ENCODE measurements around the gene AOC3.

AOC3 gene

DNA sequence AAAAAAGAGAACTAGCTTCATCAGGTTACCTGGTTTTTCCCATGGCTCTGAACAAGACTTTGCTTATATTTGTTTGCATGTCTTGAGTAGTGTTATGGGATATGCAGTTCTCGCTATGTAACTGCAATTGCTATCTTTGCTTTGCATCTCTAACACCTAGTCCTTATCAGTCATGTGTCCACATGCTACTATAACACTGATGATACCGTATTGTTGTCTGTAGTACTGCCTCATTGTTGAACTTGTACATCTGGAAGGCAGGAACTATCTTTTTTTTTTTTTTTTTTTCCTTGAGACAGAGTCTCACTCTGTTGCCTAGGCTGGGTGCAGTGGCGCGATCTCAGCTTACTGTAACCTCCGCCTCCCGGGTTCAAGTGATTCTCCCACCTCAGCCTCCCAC, 15.3 kb upstream of the AOC3 start:
- peaks cover 44% of the 10 kb centered on the region for H3K36me3 ChIP-seq (replicated peaks)
- no peak overlapping the region for H3K27ac ChIP-seq
- no peaks in the 10 kb centered on the region for H3K27me3 ChIP-seq (replicated peaks)
- in situ Hi-C loops (cut with HindIII; ENCODE audit: low pct_ligation_motif_present, low sequenced_read_pairs) = no loop called here
- DNase-seq = no peak
- TF ChIP-seq, protein P1, sequence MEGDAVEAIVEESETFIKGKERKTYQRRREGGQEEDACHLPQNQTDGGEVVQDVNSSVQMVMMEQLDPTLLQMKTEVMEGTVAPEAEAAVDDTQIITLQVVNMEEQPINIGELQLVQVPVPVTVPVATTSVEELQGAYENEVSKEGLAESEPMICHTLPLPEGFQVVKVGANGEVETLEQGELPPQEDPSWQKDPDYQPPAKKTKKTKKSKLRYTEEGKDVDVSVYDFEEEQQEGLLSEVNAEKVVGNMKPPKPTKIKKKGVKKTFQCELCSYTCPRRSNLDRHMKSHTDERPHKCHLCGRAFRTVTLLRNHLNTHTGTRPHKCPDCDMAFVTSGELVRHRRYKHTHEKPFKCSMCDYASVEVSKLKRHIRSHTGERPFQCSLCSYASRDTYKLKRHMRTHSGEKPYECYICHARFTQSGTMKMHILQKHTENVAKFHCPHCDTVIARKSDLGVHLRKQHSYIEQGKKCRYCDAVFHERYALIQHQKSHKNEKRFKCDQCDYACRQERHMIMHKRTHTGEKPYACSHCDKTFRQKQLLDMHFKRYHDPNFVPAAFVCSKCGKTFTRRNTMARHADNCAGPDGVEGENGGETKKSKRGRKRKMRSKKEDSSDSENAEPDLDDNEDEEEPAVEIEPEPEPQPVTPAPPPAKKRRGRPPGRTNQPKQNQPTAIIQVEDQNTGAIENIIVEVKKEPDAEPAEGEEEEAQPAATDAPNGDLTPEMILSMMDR (IDR thresholded peaks at IDR 0.05; ENCODE audit: low read depth, low read length, missing control alignments) = no peak
- no peak overlapping the region for H3K4me3 ChIP-seq (ENCODE audit: low read depth, low read length)

DNA sequence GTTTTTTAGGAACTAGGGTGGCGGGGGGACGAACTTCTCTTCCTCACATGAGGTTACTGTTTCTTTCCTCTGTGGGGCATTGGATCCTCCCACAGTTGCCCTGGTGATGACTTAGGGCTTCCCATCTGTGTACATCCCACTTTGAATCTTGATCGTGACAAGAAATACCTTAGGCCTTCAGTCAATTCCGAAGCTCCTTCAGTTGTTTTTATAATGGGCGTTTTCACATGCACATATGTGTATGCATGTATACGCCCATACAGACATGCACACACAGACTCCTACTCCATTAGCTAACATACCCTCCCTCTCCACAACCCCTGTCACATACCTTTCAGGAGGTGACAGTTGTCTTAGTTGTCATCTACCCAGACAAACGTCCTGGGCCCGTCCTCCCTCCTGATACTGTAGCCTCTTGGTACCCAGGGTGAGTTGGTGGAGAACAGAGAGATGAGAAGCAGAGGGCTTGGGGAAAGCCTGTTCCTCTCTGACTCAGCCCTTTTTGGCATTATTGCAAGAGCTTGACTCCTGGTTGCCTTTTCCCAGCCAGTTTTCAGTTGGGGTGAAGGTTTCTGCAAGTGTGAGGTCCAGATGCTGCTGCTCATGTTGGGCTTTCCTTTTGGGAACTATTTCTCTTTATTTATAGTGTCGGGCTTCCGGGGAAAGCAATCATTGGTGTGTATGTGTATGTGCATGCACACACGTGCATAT, 8.9 kb upstream of the AOC3 start:
- TF ChIP-seq, protein P1 (IDR thresholded peaks at IDR 0.05; ENCODE audit: low read depth, low read length, missing control alignments) = no peak
- DNase-seq = no peak
- no peaks in the 10 kb centered on the region for H3K27me3 ChIP-seq (replicated peaks)
- in situ Hi-C loops (cut with HindIII; ENCODE audit: low pct_ligation_motif_present, low sequenced_read_pairs) = no loop called here
- peaks cover 77% of the 10 kb centered on the region for H3K36me3 ChIP-seq (replicated peaks)
- H3K4me3 ChIP-seq (ENCODE audit: low read depth, low read length) = no peak overlapping the region
- H3K27ac ChIP-seq = no peak overlapping the region

DNA sequence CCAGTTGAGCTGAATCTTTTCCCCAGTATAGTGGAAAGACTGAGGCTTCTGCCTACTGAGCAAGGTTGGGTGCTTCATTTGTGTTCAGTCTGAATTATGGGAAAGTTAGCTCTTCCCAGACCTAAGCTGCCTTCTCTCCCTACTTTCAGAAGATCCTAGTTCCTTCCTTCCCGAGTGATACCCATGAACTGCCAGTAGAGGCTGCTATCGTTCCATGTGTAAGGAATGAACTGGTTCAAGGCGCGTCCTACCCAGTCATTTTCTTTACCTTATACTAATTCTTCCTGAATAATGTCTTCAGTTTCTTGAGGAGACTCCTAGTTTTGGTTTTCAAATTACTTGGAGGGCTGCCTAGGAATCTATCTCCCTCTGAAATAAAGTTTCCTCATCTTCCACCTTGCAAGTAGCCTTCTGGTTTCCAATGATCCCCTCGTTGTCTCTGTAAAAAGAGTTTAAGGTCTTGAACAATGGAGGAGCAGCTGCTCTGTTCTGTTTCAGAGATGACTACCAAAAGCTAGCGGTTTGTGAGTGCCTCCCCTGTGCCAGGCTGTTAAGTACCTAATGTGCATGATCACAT, 7.6 kb upstream of the AOC3 start:
- H3K27ac ChIP-seq = no peak overlapping the region
- TF ChIP-seq, protein P1 (IDR thresholded peaks at IDR 0.05; ENCODE audit: low read depth, low read length, missing control alignments) = peak; percentile 99
- H3K4me3 ChIP-seq (ENCODE audit: low read depth, low read length) = no peak overlapping the region
- peaks cover 67% of the 10 kb centered on the region for H3K36me3 ChIP-seq (replicated peaks)
- DNase-seq = peak; percentile 39
- H3K27me3 ChIP-seq (replicated peaks) = no peaks in the 10 kb centered on the region
- in situ Hi-C loops (cut with HindIII; ENCODE audit: low pct_ligation_motif_present, low sequenced_read_pairs) = no loop called here

DNA sequence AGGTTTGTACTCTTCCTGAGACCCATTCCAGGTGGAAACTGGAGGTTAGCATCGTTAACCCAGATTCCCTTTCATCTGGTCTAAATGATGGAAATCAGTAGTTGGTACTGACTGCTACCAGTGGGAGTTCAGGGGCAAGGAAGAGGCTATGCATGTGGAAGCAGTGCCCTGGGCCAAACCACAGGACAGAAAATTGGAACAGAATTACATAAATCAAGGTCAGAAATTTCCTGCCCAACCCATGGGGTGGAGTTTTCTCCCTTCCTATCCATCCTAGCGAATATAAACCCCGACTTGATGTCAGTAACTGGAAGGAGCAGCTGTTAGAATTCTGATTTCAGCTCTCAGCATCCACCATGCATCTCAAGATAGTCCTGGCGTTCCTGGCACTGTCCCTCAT, 6.7 kb upstream of the AOC3 start, which contains the start of gene AOC2:
Gene AOC2, plus strand, starts transcription at position 310 of the 400 bp plus-strand sequence. Its CDS starts 47 bp downstream, at position 357.
- H3K27me3 ChIP-seq (replicated peaks) = no peaks in the 10 kb centered on the region
- H3K36me3 ChIP-seq (replicated peaks) = peaks cover 59% of the 10 kb centered on the region
- TF ChIP-seq, protein P1 (IDR thresholded peaks at IDR 0.05; ENCODE audit: low read depth, low read length, missing control alignments) = no peak

GRCh38 chr17:42844761-42845555, 6.0 kb upstream of the AOC3 start:
- H3K27ac ChIP-seq = no peak overlapping the region
- H3K4me3 ChIP-seq (ENCODE audit: low read depth, low read length) = no peak overlapping the region
- in situ Hi-C loops (cut with HindIII; ENCODE audit: low pct_ligation_motif_present, low sequenced_read_pairs) = no loop called here
- H3K36me3 ChIP-seq (replicated peaks) = peaks cover 54% of the 10 kb centered on the region
- no peak for DNase-seq
- no peaks in the 10 kb centered on the region for H3K27me3 ChIP-seq (replicated peaks)
- TF ChIP-seq, protein P1 (IDR thresholded peaks at IDR 0.05; ENCODE audit: low read depth, low read length, missing control alignments) = no peak

More for the DNA sequence above, 6.7 kb upstream of the AOC3 start, which contains the start of gene AOC2:
- in situ Hi-C loops (cut with HindIII; ENCODE audit: low pct_ligation_motif_present, low sequenced_read_pairs) = no loop called here
- no peak for DNase-seq
- H3K27ac ChIP-seq = no peak within 1 kb of the TSS
- H3K4me3 ChIP-seq (ENCODE audit: low read depth, low read length) = no peak within 1 kb of the TSS
